Measurements from ENCODE around the gene GMPR2. TPM values are rescaled to one million over a fixed set of nuclear protein-coding genes. Genes with fewer than 3 reads are reported as not detected.

GMPR2 gene
- total and polyA plus RNA-seq, 2 of the 13 experiments (the other 11 are each of a cell fraction or from before 2014, with no cell fraction given), result 210 to 273 TPM

DNA sequence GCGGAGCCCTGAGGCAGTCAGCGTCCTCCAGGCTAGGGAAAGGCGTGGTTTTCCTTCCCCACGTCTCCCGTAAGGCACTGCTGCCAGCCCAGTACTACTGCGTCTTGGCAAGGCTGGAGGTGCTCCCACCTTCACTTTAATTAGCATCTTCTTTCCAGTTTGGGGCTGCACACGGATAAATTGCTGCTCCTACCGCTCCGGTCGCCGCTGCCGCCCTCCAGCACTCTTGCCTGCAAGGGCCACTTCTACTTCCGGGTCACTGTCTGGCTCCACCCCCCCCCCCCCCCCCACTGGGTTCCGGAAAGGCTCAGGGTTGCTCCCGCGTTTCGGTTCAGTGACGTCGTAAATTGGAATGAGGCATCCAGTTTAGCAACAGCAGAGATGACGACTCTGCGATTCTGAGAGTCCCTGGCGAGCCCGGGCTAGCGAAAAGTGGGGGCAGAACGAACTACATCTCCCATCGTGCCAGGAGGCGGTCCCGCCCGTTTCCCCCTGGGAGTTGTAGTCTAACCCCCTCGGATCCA lies 546 bp upstream of the GMPR2 start, which contains the start of gene NEDD8 (continued):
- TF ChIP-seq PAX8 (CRISPR knock-in tag; IDR thresholded peaks at IDR 0.05; ENCODE audit: borderline replicate concordance), result no peak; the same call in none of the 2 replicates
- TF ChIP-seq ZNF576 (CRISPR knock-in tag; IDR thresholded peaks at IDR 0.05), result peak; percentile 89; the same call in 1 of the 2 replicates
- TF ChIP-seq KAT7 (CRISPR knock-in tag; IDR thresholded peaks at IDR 0.05; ENCODE audit: borderline replicate concordance), result peak; percentile 95; the same call in 1 of the 2 replicates
- peak; percentile 82; the same call in 1 of the 2 replicates for TF ChIP-seq ZNF569 (CRISPR knock-in tag; IDR thresholded peaks at IDR 0.05; ENCODE audit: borderline replicate concordance)
- TF ChIP-seq ISL2 (CRISPR knock-in tag; IDR thresholded peaks at IDR 0.05), result no peak
- TF ChIP-seq NFKB2 (CRISPR knock-in tag; IDR thresholded peaks at IDR 0.05; ENCODE audit: borderline replicate concordance), result no peak; the same call in 1 of the 2 replicates
- TF ChIP-seq ZNF430 (CRISPR knock-in tag; IDR thresholded peaks at IDR 0.05), result peak; percentile 99
- TF ChIP-seq KLF13 (CRISPR knock-in tag; IDR thresholded peaks at IDR 0.05), result no peak; the same call in 1 of the 2 replicates
- peak; percentile 66 for TF ChIP-seq PATZ1 (CRISPR knock-in tag; IDR thresholded peaks at IDR 0.05)
- peak; percentile 97; the same call in 1 of the 2 replicates for TF ChIP-seq KDM2A (CRISPR knock-in tag; IDR thresholded peaks at IDR 0.05; ENCODE audit: borderline replicate concordance, low read depth)

DNA sequence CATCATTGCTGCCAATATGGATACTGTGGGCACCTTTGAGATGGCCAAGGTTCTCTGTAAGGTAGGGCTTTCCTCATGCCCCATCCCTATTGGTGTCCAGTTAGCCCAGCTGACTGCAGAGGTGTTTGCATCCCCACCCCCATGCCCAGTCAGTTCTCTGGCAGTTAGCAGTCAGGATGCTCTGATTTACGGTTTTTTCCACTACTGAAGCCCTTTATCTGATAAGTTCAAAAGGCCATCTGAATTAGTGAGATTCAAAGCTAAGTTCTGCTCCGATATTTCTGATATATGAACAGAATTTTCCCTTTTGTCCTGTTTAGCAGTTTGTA lies 773 bp downstream of the GMPR2 start:
- no TSS peak for BruUV-seq (replicated peaks)
- Histone ChIP-seq H3K36me3 (replicated peaks in 1 of 2; ENCODE audit: control insufficient read depth in 1 of 2, insufficient read depth in 2 of 2, low read length in 2 of 2) (peaks cover 26 to 48% of the 10 kb centered on the region in 2 experiments), H3K4me2 (ENCODE audit: low read depth, low read length) (peak overlapping the region; percentile 96), H3K27ac (ENCODE audit: extremely low read length, insufficient read depth, low read length) (peak overlapping the region; percentile 84), H3K9me3 (ENCODE audit: low read length) (no peaks in the 10 kb centered on the region), H3K79me2 (ENCODE audit: insufficient read depth, low read length) (peaks cover 53% of the 10 kb centered on the region), H3K4me1 (ENCODE audit: insufficient read depth, low read length) (peaks cover 44% of the 10 kb centered on the region), H3K9ac (ENCODE audit: insufficient read depth, low read depth, low read length) (peak overlapping the region; percentile 91), H3K4me3 (replicated peaks in 1 of 3; ENCODE audit: insufficient read depth in 1 of 3, low read depth in 2 of 3, low read length in 3 of 3) (peak overlapping the region; percentile 83 to 91 (median 85)), H4K20me1 (ENCODE audit: insufficient read depth, low read length) (peaks cover 7% of the 10 kb centered on the region; the same call in 1 of the 2 replicates), H2AFZ (ENCODE audit: low read length) (no peak overlapping the region), H3K27me3 (ENCODE audit: control insufficient read depth in 1 of 2, insufficient read depth in 2 of 2, low read length in 2 of 2) (peaks cover 0 to 4% of the 10 kb centered on the region in 2 experiments; a peak in 1 of 5 replicates)
- DNase-seq (ENCODE audit: low spot score), result peak; percentile 64
- in situ Hi-C loops (cut with HindIII; ENCODE audit: extremely low pct_ligation_motif_present, low pct_unique_long_range_greater_than_20kb), result no loop called here
- intact Hi-C loops (cut with micrococcal nuclease; ENCODE audit: unreplicated experiment), result loop anchor here (2.0 to 10.0 kb wide), 2 partner anchors 45 to 1191 kb away; partner anchors contain the start of gene IPO4
- POLR2A ChIA-PET, result interaction anchor here (1.7 to 18.0 kb wide), 6 partner anchors 8 to 140 kb away, joined by 5 to 850 read pairs (median 42); partner anchors contain the start of genes CHMP4A, CIDEB, DHRS1 and LTB4R
- peak; percentile 29 for ATAC-seq
- CTCF ChIA-PET (ENCODE audit: low intra/inter-chr PET ratio, low total read pairs), result no interaction called here
- 49% methylated on average over 2 of the region's 2 CpGs for WGBS (ENCODE audit: low lambda C conversion rate)
- FAIRE-seq, result no peak
- TF ChIP-seq, protein P1, sequence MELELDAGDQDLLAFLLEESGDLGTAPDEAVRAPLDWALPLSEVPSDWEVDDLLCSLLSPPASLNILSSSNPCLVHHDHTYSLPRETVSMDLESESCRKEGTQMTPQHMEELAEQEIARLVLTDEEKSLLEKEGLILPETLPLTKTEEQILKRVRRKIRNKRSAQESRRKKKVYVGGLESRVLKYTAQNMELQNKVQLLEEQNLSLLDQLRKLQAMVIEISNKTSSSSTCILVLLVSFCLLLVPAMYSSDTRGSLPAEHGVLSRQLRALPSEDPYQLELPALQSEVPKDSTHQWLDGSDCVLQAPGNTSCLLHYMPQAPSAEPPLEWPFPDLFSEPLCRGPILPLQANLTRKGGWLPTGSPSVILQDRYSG (CRISPR knock-in tag; IDR thresholded peaks at IDR 0.05), result peak; percentile 28; the same call in 1 of the 2 replicates
- TF ChIP-seq KAT2B (IDR thresholded peaks at IDR 0.05; ENCODE audit: borderline replicate concordance, low read depth, low read length) (no peak), ATF3 (CRISPR knock-in tag; IDR thresholded peaks at IDR 0.05) (0 out of 2 replicates have a peak, but pooled peaks have one; percentile 35), RCOR2 (CRISPR knock-in tag; IDR thresholded peaks at IDR 0.05) (no peak), SP2 (CRISPR knock-in tag; IDR thresholded peaks at IDR 0.05) (no peak), ELF1 (CRISPR knock-in tag; IDR thresholded peaks at IDR 0.05) (no peak)
